Activated T-cell treated with anti-CD3 and anti-CD28 coated beads, Interleukin-2, amount 50 U/mL, for 4 hours (primary cell): ENCODE results near the gene TARBP1. TPM values are rescaled to one million over a fixed set of nuclear protein-coding genes. Genes with fewer than 3 reads are reported as not detected.

Experiments used
- ATAC-seq, 2 donors: fragments of 200-7000 bp; cut with Tn5 transposase; one replicate each; pipeline ENCODE4 v1.10.0; 2021
- DNase-seq: peaks from one replicate; pipeline ENCODE4 v3.0.0-alpha.2; 2020
- H3K27me3 Mint-ChIP-seq: one replicate; pipeline ENCODE4 v1.8.0; 2021; ENCODE audit warnings: low read depth, mixed read lengths
- H3K36me3 Mint-ChIP-seq: one replicate; pipeline ENCODE4 v1.8.0; 2022; ENCODE audit warnings: mixed read lengths; ENCODE audit not compliant: insufficient read depth
- H3K4me1 Mint-ChIP-seq: one replicate; pipeline ENCODE4 v1.8.0; 2021; ENCODE audit warnings: low read depth, mixed read lengths
- H3K4me3 Mint-ChIP-seq: one replicate; pipeline ENCODE4 v1.8.0; 2021; ENCODE audit warnings: mild to moderate bottlenecking, moderate library complexity, mixed read lengths
- H3K9me3 Mint-ChIP-seq: one replicate; pipeline ENCODE4 v1.8.0; 2021; ENCODE audit warnings: mixed read lengths
- total RNA-seq, 3 donors: library from RNA; stranded (reverse); gene quantifications; one replicate each; pipeline ENCODE4 v1.2.1, GENCODE V29; 2021

TARBP1 gene
- total RNA-seq, 3 donors from 2014 or later = 27.6 to 38.0 (median 33.5) TPM

DNA sequence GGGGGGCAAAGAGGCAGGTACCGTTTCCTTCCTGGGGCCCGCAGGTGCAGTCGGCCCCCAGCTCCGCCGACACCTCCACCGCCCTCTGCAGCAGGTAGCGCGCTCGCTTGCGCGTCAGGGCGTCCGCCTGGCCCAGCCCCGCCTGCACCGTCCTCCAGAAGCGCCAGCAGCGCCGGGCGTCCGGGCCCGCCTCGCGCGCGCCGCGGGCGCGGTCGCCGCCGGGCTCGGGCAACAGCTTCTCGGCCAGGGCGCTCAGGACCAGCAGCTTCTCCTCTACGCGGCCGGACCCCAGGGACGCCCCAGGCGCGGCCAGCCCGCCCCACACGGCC is 863 bp downstream of the TARBP1 start:
- Mint-ChIP-seq H3K27me3 (peaks cover 10% of the 10 kb centered on the region), H3K4me3 (peak overlapping the region; percentile 84), H3K9me3 (no peaks in the 10 kb centered on the region), H3K4me1 (peaks cover 44% of the 10 kb centered on the region), H3K36me3 (peaks cover 4% of the 10 kb centered on the region)
- peak; percentile 75 to 81 for ATAC-seq
- DNase-seq = peak; percentile 69

DNA sequence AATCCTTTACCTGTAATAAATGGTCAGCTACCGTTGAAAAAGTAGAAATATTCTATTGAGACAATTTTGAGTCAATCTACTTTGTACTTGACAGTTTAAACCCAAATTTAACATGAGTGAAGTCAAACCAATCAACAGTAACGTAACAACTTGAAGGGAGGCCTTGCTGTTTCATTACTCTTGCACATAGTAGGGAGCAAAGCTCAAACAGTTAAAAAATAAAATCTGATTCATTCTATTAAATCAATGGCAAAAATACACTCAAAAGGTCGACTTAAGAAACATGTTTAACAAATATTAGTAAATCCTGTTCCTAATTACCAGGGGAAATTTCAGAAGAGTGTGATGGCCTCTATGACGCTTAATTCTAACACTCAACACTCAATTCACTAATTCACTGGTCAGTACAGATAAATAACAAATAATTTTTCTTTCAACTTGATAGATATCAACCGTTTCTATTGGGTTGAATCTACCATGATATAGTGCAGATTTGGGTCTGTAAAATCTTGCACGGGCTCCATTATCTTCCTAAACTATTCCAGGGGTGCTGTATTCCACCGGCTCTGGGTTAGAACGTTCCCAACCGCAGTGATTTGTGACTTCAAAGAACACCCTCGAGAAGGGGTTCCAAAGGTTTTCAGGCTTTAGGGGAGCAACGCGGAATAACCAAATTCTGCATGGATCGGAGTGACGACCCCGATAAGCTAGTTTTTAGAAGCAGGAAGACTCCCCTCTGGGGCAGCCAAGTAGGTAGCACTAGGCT is 1.4 kb downstream of the TARBP1 start:
- Mint-ChIP-seq H3K4me1 (peaks cover 49% of the 10 kb centered on the region), H3K4me3 (peak overlapping the region; percentile 84), H3K9me3 (no peaks in the 10 kb centered on the region), H3K36me3 (peaks cover 4% of the 10 kb centered on the region), H3K27me3 (peaks cover 10% of the 10 kb centered on the region)
- no peak for DNase-seq
- no peak for ATAC-seq

DNA sequence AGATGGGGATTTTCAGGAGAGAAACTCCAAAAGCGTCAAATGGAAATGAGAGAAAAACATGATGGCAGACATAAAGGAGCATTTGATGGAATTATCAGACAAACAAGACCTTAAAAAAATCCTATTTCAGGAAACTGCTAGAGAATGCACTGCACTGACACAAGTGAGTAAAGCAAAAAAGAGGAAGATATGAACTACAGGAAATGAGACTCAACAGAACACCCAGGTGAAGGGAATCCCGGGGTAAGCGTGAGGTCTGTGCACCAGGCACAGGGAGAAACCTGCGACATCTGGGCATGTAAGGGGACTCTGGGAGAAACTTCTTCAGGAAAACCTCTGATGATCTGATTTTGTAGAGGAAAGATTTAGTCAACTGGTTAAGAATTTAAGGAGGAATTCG is 2.8 kb downstream of the TARBP1 start:
- H3K36me3 Mint-ChIP-seq = peaks cover 4% of the 10 kb centered on the region
- no peak for ATAC-seq
- H3K9me3 Mint-ChIP-seq = no peaks in the 10 kb centered on the region
- H3K4me3 Mint-ChIP-seq = peak overlapping the region; percentile 33
- DNase-seq = no peak
- peaks cover 47% of the 10 kb centered on the region for H3K4me1 Mint-ChIP-seq
- H3K27me3 Mint-ChIP-seq = peaks cover 2% of the 10 kb centered on the region

DNA sequence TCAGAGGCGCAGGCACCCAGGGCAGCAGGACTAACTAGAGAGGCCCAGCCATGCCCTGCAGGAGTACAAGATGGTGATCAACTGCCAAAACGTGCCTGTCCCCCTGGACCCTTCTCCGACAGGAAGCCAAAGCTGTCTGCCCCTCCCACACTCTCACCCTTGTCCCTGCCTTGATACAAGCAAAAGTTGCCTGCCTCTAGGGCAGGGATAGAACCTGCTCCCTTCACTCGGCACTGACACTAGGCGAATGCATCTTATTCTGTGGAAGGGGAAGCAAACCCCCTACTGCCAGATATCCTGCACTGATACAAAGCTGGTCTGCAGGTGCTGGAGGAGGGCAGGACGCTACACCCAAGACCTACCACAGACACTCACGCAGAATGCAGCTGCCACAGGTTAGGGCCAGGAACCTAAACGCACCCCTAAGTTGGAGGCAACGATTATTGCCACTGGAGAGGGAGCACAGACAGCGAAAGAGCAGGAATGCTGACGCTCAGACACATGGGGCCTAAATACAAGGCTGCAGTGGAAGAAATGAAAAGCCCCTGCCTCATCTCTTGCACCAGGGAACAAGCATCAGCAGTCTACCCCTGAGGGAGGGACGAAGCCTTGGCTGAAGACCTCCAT is 3.7 kb downstream of the TARBP1 start:
- no peak overlapping the region for H3K4me3 Mint-ChIP-seq
- DNase-seq (no peak), ATAC-seq (no peak)
- no peaks in the 10 kb centered on the region for H3K27me3 Mint-ChIP-seq
- H3K4me1 Mint-ChIP-seq = peaks cover 45% of the 10 kb centered on the region
- no peaks in the 10 kb centered on the region for H3K9me3 Mint-ChIP-seq
- peaks cover 4% of the 10 kb centered on the region for H3K36me3 Mint-ChIP-seq

DNA sequence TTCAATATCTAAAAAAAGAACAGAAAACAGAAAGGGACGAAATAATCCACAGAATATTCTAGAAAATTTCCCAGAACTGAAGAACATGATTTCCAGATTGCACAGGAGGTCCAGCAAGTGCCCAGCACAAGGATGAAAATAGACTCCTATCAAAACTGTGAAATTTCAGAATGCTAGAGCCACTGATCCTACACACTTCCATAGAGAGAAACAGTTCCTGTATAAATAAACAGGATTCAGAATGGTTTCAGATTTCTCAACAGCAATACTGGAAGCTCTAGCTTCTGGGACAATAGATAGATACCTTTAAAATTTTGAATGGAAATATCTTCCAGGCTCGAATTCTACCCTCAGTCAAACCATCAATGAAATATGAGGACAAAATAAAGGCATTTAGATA is 4.6 kb downstream of the TARBP1 start:
- Mint-ChIP-seq H3K4me3 (no peak overlapping the region), H3K27me3 (no peaks in the 10 kb centered on the region), H3K36me3 (peaks cover 8% of the 10 kb centered on the region), H3K9me3 (no peaks in the 10 kb centered on the region), H3K4me1 (peaks cover 43% of the 10 kb centered on the region)
- ATAC-seq (no peak), DNase-seq (no peak)

DNA sequence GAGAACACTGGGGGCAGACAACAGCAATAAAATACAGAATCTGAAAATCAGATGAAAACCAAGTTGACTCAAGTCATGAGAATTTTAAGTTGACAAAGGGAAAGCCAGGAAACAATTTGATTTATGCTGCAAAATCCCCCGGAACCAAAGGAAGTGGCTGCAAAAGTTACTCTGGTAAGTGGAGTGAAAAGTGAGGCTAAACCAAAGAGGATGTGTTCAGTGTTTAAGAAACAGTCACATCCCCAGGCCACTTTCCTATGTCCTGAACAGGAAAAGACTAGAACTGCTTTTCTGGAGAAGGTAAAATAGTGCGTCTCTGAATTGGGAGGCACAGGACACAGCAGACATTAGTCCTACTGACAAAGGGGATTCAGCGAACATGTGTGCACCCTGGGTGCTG is 5.9 kb downstream of the TARBP1 start:
- Mint-ChIP-seq H3K27me3 (no peaks in the 10 kb centered on the region), H3K4me3 (no peak overlapping the region), H3K9me3 (no peaks in the 10 kb centered on the region), H3K4me1 (peaks cover 42% of the 10 kb centered on the region), H3K36me3 (peaks cover 12% of the 10 kb centered on the region)
- no peak for DNase-seq
- ATAC-seq = no peak

DNA sequence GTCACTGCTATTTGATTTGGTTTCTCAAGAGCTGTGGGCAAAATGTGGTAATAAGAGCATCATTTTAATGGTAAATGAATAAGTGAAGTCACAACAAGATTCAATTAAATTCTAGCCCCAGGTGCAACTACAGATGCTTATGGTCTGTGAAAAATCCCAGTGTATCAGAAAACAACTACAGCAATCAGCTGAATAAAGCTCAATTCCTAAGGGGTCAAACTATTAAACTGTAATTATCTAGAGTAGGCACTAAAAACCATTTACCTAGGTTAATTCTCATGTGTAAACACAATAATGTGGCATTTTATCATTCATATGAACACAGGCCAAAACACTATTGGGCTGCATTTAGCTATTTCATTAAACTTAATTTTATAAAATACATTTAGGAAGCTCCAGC is 9.6 kb downstream of the TARBP1 start:
- Mint-ChIP-seq H3K27me3 (no peaks in the 10 kb centered on the region), H3K9me3 (no peaks in the 10 kb centered on the region), H3K4me3 (no peak overlapping the region), H3K36me3 (peaks cover 29% of the 10 kb centered on the region), H3K4me1 (peaks cover 18% of the 10 kb centered on the region)
- ATAC-seq (no peak), DNase-seq (no peak)

DNA sequence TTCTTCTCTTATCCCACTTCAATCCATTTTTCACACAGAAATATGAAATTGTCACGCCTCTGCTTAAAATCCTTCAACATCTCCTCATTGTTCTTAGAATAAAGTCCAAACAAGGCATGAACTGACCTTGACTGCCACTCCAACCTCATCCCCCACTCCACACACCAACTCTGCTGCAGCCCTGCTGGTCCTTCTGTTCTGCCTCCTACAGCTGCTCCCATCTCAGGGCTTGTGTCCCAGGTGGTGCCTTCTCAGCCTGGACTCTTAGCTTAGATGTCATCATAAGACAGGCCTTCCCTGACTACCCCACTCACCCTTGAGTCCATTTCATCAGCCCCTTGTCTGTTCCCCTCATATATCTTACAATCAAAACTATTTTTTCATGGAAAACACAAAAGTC is 10.4 kb downstream of the TARBP1 start:
- Mint-ChIP-seq H3K4me1 (peaks cover 12% of the 10 kb centered on the region), H3K36me3 (peaks cover 31% of the 10 kb centered on the region), H3K27me3 (no peaks in the 10 kb centered on the region)

DNA sequence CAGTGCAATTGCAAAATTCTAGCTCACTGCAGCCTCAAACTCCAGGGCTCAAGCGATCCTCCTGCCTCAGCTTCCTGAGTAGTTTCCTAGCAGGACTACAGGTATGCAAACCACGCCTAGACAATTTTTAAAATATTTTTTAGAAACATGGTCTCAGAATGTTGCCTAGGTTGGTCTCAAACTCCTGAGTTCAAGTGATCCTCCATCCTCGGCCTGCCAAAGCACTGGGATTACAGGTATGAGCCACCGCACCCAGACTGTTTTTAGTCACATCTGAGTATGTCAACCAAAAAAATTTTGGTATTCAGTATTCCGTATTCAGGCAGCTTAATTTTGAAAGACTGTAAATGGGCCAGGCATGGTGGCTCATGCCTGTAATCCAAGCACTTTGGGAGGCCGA is 11.2 kb downstream of the TARBP1 start:
- H3K9me3 Mint-ChIP-seq = no peaks in the 10 kb centered on the region
- no peaks in the 10 kb centered on the region for H3K27me3 Mint-ChIP-seq
- DNase-seq (no peak), ATAC-seq (no peak)
- H3K4me3 Mint-ChIP-seq = no peak overlapping the region
- peaks cover 4% of the 10 kb centered on the region for H3K4me1 Mint-ChIP-seq
- H3K36me3 Mint-ChIP-seq = peaks cover 33% of the 10 kb centered on the region

More for the DNA sequence above, 10.4 kb downstream of the TARBP1 start:
- ATAC-seq (no peak), DNase-seq (no peak)
- Mint-ChIP-seq H3K4me3 (no peak overlapping the region), H3K9me3 (no peaks in the 10 kb centered on the region)

DNA sequence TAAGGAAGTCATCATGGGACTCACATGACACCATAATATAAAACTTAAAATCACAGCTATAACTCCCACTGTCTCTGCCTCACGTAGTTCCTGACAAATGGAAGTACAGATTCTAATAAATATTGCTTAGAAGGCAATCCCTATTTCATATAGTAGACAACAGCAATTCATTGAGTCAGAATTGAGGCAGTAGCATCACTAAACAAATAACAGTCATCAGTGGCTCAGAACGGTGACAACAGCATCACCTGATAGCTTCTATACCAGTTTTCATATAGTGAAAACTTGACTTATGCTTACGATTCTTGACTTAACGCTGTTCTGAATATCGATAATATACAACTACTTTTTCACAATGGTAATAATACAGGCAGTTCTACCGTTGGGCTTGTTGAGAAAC is 12.0 kb downstream of the TARBP1 start:
- no peaks in the 10 kb centered on the region for H3K9me3 Mint-ChIP-seq
- peaks cover 38% of the 10 kb centered on the region for H3K36me3 Mint-ChIP-seq
- DNase-seq = no peak
- H3K4me1 Mint-ChIP-seq = peaks cover 2% of the 10 kb centered on the region
- ATAC-seq = no peak
- no peak overlapping the region for H3K4me3 Mint-ChIP-seq
- no peaks in the 10 kb centered on the region for H3K27me3 Mint-ChIP-seq

DNA sequence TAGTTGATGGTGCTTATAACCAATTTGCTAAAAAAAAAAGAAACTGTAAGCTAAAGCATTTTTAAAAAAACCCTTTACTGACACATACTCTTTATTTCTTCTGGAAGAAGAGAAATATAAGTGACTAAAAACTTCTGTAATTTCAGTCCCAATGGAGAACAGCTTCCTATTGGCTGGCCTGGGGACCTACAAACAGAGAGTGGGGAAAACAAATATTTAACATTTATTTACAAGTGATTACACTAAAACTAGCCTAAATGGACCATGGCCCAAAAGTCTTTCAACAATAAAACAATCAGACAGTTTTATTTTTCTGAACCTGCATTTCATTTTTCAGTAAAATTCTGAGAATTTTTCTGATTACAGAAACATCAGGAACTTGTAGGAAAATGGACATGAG is 15.2 kb downstream of the TARBP1 start:
- ATAC-seq (no peak), DNase-seq (no peak)
- Mint-ChIP-seq H3K9me3 (no peaks in the 10 kb centered on the region), H3K4me1 (peaks cover 2% of the 10 kb centered on the region), H3K4me3 (no peak overlapping the region), H3K27me3 (no peaks in the 10 kb centered on the region), H3K36me3 (peaks cover 48% of the 10 kb centered on the region)

DNA sequence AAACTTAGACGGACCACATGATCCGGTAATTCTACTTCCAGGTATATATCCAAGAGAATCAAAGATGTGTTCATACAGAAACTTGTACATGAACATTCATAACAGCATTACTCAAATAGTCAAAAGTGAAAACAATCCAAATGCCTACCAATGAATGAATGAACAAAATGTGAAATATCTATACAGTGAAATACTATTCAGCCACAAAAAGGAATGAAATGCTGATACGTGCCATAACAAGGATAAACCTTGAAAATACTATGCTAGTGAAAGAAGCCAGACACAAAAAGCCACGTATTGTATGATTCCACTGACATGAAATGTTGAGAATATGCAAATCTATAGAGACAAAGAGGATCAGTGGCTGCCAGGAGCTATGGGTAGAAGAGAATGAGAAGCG is 18.3 kb downstream of the TARBP1 start:
- DNase-seq (no peak), ATAC-seq (no peak)
- Mint-ChIP-seq H3K27me3 (no peaks in the 10 kb centered on the region), H3K4me1 (no peaks in the 10 kb centered on the region), H3K9me3 (no peaks in the 10 kb centered on the region), H3K4me3 (no peak overlapping the region), H3K36me3 (peaks cover 42% of the 10 kb centered on the region)

DNA sequence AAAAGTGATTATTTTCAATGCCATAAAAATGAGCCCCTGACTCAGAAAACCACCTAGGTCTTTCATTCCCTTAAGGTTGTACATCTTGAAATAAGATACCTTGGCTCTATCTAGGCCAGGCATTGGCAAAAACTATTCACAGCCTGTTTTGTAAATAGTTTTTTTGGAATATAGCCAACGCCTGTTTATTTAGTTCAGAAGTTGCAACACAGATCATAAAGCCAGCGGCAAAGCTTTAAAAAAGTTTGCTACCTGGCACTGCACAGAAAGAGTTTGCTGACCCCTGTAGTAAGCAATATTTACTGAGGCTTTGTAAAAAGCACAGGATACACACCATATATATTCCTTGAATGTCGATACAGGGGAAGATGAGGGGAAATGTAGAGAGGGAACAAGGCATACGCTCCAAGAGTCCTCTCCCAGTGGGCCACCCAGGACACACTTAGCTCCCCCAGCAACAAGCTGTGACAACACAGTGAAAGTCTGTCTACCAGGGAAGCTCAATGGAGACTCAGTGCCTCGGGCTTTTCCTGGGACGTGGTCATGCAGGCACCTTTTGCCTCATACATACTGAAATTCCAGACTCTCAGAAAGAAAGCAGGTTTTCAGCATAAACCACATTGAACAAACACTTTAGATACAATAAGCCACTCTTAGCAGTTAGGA is 20.5 kb downstream of the TARBP1 start:
- Mint-ChIP-seq H3K9me3 (no peaks in the 10 kb centered on the region), H3K4me3 (no peak overlapping the region), H3K27me3 (no peaks in the 10 kb centered on the region), H3K4me1 (no peaks in the 10 kb centered on the region), H3K36me3 (peaks cover 36% of the 10 kb centered on the region)
- DNase-seq (no peak), ATAC-seq (no peak)

DNA sequence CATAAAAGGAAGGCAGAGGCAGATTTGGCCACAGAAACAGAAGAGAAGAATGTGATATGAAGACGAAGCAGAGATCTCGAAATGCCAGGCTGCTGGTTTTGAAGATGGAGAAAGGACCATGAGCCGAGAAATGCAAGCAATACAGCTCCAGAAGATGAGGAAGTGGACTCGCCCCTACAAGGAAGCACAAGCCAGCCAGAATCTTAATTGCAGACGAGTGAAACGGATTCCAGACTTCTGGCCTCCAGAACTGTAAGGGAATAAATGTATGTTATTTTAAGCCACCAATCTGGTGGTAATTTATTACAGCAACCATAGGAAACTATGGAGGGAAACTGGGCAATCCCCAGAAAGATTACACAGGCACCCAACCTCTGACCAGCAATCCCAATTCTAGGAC is 24.1 kb downstream of the TARBP1 start:
- Mint-ChIP-seq H3K4me3 (no peak overlapping the region), H3K4me1 (peaks cover 2% of the 10 kb centered on the region), H3K9me3 (no peaks in the 10 kb centered on the region), H3K36me3 (peaks cover 29% of the 10 kb centered on the region), H3K27me3 (no peaks in the 10 kb centered on the region)
- DNase-seq (no peak), ATAC-seq (no peak)

DNA sequence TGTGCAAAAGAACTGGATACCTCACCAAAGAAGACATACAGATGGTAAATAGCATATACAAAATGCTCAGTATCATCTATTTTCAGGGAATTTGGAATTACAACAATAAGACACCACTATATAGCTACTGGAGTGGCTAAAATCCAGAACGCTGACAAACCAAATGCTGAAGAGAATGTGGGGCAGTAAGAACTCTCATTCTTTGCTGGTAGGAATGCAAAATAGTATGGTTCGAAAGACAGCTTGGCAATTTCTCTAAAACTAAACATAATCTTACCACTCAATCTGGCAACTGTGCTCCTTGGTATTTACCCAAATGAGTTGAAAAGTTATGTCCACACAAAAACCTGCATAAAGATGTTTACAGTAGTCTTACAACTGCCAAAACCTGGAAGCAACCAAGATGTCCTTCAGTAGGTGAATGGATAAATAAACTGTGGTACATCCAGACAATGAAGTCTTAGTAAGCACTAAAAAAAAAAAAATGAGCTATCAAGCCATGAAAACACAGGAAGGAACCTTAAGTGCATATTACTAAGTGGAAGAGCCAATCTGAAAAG is 26.5 kb downstream of the TARBP1 start:
- no peaks in the 10 kb centered on the region for H3K27me3 Mint-ChIP-seq
- ATAC-seq = no peak
- H3K9me3 Mint-ChIP-seq = no peaks in the 10 kb centered on the region
- H3K4me1 Mint-ChIP-seq = peaks cover 3% of the 10 kb centered on the region
- no peak overlapping the region for H3K4me3 Mint-ChIP-seq
- no peak for DNase-seq
- H3K36me3 Mint-ChIP-seq = peaks cover 34% of the 10 kb centered on the region
